ENCODE data around the gene NFIA. TPM values are rescaled to one million over a fixed set of nuclear protein-coding genes. Genes with fewer than 3 reads are reported as not detected.

NFIA gene
- total RNA-seq, 1 donor from 2014 or later: 2.1 TPM

DNA sequence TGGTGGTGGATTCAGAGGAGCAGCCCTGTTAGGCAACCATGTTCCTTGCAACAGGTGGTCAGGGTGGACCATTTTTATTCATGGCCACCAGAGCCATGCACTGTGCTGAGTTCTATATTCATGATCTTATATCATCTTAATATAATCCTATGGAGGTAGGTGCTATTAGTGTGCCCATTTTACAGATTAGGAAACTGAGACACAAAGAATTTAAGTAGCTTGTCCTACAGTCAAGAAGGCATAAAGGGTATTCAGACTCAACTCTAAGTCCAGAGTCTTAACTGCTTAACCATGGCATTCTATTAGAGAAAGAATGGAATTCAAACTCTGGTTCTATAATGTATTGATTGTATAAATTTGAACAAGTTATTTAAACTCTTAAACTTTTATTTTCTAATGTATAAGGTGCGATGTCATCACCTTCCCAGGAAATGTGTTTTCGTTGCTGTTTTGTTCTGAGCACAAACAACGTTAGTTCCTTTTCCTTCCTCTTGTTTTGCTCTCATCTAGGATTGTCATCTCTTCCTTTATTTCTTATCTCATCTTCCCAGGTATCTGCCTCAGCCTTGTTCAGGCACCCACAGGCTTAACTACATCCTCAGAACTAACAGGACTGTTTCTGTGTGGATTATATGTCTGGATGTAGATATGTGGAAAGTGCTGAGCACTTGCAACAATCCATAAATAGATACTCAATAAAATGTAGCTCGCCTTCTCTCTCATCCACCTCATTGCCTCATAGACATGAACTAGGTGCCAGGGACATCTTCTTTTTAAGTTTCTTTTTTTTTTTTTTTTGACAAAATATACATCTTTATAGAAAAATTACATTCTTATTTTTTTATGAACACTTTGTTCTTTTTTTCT is 207.1 kb downstream of the NFIA start:
- no peak for DNase-seq (ENCODE audit: low read depth)

DNA sequence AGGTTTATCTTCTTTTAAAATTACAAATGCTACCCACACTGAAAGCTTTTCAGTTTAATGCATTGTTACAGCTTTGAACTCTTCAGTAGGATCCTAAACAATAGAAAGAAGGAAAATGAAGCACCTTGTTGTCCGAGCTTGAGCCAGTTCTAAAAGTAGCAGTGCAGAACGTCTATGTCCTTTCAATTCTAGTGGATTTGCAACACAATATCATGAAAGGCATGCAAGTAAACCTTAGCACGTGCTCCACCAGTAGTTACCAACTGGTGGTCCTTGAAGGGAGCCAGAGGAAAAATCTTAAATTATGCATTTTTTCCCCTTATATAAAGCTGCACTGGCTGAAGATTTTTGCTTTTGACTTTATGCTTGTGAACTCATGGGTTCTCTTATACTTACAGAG is 208.2 kb downstream of the NFIA start:
- no peak for DNase-seq (ENCODE audit: low read depth)

DNA sequence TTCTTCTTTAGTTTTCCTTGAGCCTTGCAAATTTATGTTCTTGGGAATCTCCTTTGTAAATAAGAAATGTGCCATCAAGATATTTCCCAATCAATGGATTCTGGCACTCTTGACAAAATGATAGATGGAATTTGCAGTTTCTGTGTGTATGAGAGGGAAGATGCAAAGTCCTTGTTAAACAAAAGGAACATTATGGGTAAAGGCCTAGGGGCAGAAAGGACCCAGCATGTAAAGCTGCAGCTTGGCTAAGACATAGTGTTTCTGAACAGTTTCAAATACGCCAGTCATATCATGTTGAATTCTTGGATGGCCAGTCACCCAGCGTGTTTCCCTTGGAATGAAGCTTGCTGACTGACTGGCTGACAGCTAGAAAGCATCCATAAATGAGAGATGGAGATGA is 210.8 kb downstream of the NFIA start:
- no peak for DNase-seq (ENCODE audit: low read depth)

- DNase-seq (ENCODE audit: low read depth): no peak
Observed at GRCh38 chr1:61293986-61294504, 211.7 kb downstream of the NFIA start.

- no peak for DNase-seq (ENCODE audit: low read depth)
Observed at GRCh38 chr1:61294930-61295329, 212.6 kb downstream of the NFIA start.

DNA sequence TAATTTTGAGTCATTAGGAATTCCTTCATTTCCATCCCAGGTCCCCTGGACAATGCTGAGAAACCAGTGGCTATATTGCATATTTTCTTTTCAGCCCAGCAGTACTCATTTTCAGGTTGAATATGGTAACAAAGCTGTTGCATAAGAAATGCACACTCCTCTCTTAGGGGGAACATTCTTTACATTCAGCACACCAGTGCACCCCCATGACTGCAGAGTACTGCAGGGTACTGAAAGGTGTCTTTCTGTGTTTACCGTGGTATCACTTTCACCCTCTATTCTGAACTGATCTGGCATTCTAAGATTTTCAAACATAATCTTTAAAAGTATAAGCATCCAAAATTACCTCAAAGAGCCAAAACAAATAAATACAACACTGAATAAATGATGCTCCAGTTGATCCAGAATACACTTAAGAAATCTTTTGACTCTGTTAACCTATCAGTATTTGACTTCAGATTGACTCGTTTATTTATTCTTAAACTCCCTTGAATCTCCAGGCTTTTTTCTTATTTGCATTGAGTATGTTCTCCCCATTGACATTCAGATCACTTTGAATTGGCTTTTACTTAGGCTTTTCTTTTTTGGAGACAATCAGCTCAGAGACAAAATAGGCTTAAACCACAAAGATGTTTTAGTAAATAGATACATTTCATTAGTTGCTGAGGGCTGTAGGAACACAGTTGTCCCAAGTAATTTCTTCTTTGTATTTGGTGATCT is 213.6 kb downstream of the NFIA start:
- no peak for DNase-seq (ENCODE audit: low read depth)

DNA sequence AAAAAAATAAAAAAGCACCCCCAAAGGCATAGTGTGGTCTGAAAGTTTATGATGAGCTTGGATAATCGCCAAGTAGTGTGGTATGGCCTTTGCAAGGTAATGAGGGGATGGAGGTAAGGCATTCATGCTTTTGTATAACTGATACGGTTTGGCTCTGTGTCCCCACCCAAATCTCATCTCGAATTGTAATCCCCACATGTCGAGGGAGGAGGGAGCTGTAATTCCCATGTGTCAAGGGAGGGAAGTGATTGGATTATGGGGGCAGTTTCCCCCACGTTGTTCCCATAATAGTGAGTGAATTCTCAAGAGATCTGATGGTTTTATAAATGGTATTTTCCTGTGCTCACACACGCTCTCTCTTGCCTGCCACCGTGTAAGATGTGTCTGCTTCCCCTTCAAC is 215.5 kb downstream of the NFIA start:
- no peak for DNase-seq (ENCODE audit: low read depth)

- no peak for DNase-seq (ENCODE audit: low read depth)
Observed at GRCh38 chr1:61299463-61299862, 217.1 kb downstream of the NFIA start.

DNA sequence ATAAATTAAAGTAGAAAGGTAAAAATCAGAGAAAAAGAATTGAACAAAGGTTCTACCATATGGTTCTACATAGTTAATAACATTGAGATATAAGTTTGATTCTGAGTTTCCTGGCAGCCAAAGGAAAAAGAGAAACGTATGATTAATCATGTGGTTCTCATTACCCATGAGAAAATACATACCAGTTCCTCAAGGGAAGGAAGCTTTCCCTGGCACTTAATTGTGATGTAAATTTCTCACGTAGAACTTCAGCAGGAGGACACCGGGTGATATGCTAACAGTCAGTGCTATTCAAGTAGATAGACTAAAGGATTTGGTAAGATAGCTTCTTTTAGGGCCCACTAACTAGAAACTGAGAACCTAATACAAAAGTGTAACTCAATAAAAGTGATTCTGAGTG is 218.5 kb downstream of the NFIA start:
- no peak for DNase-seq (ENCODE audit: low read depth)

- peak; percentile 23 for DNase-seq (ENCODE audit: low read depth)
Observed at GRCh38 chr1:61301824-61302657, 219.7 kb downstream of the NFIA start.

DNA sequence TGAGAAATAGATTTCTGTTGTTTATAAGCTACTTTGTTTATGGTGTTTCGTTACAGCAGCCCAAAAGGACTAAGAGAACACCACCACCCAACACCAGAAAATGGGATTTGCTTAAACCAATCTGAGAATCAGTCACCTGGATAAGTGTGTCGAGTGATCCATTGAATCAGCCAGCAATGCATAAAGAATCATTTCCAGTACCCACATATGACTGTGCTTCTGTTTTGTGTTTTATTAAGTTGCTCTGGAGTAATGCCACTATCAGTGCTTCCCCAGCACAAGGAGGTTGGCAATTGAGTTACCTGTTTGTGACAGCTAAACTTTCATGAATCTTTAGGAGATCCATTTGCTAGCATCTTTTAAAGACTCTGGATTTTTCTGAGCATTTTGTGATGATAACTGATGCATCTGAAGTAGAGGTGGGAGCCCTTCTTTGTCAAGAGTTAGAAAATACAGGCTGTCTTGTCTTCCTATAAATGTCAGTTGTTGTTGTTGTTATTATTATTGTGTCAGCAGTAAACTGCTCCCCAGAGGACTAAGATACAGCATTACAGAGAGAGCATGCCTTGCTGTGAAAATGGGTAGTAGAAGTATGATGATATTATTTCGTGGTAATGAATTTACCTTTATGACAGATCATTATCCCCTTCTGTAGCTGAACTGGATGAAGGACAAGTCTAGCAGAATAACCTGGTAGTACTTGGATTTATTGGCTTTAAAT is 225.2 kb downstream of the NFIA start:
- DNase-seq (ENCODE audit: low read depth): no peak

DNA sequence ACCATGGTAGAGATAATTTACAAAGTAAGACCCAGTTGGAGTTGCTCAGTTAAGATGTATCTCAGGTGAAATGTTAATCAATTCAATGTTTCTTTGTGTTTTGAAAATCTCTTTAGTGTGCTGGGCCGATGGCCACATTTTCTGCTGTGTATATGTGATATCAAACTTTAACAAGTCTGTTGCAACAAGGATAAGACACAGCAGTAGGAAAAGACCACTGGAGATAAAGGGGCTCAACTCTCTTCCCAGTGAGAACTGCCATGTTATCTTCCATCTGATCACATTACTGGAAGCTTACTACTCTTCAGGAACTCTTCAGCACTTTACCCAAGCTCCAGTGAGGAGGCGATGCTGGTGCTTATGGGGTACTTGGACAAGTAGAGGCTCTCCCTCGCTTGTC is 227.7 kb downstream of the NFIA start:
- DNase-seq (ENCODE audit: low read depth): no peak

- DNase-seq (ENCODE audit: low read depth): no peak
Observed at GRCh38 chr1:61310538-61310937, 228.2 kb downstream of the NFIA start.

- no peak for DNase-seq (ENCODE audit: low read depth)
Observed at GRCh38 chr1:61313906-61314422, 231.6 kb downstream of the NFIA start.

DNA sequence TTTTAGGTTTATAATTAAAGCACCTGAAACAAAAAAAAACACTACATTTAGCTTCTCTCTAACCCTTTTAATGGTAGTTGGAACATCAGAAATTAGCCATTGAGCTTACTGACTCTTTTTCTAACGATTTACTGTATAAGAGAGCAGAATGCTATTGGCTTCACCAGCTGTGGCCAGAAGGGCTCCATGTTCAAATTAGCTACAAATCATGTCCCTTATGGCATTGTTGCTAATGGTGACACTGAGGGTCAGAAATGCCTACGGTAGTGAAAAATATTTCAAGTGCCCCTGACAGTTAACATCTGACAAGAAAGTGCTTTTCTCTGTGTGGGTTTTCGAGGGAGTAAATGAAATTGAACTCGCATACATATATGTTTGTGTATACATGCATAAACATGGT is 232.7 kb downstream of the NFIA start:
- DNase-seq (ENCODE audit: low read depth): no peak

DNA sequence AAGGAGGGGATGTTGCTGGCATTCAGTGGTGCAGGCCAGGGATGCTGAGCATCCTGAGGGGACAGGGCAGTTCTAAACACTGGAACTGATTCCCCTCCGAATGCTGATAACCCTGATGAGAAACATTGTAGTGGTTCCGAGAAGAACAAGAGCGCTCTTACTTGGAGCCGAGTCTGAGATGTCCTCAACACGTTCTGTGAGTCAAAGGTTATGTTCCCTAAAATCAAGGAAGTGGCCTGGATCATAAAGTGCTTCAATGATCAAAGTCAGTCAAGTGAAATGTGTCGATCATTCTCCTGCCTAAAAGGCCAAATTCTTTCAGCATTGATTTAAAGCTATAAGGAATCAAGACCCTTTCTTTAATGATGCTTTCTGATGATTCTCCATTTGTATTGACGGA is 234.1 kb downstream of the NFIA start:
- no peak for DNase-seq (ENCODE audit: low read depth)

DNA sequence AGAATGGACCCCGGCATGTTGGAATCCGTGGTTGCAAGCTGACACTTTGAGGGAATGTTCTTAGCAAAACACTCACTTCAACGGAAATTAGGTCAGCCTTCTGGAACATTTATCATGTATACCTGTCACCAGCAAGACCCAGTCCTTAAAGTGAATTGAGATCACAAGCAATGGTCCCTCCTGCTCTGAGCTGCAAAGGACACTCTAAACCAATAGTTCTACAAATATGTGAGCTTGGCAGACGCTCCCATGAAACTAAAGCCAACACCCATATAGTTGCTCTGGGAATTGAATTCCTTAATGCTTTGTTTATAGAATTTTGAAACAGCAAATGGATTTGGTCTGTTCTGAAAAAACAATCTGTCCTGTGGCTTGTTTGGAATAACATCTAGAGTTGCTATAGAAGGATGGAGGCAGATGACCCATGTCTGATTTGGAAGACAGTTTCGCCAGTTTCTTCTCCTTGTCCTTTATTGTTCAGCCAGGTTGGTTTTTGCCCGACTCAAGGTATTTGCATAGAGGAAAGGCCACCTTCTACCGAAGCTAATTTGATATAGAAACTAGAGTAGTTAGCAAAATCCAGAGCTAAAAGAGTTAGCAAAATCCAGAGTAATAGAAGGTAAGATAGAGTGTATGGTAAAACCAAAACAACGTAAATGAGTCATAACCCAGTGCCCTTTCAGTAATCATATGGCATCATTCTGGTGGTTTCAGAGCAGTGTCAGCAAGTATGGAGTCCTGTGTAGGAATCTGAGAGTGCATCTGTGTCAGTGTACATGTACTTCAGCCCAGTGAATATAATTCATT is 236.2 kb downstream of the NFIA start:
- DNase-seq (ENCODE audit: low read depth): peak; percentile 40

- DNase-seq (ENCODE audit: low read depth): no peak
Observed at GRCh38 chr1:61320575-61320974, 238.2 kb downstream of the NFIA start.

- DNase-seq (ENCODE audit: low read depth): no peak
Observed at GRCh38 chr1:61322008-61322744, 239.8 kb downstream of the NFIA start.
